C4-2B (cell line): ENCODE data around the gene WASHC4.

Experiments used
- CTCF ChIP-seq: fragments of 450-650 bp; conservative IDR thresholded peaks from 2 replicates; pipeline ENCODE4 v1.5.1; 2017; ENCODE audit warnings: mild to moderate bottlenecking
- ZFX ChIP-seq: fragments of 450-650 bp; IDR thresholded peaks from 2 replicates; pipeline ENCODE4 v1.6.1; 2017

DNA sequence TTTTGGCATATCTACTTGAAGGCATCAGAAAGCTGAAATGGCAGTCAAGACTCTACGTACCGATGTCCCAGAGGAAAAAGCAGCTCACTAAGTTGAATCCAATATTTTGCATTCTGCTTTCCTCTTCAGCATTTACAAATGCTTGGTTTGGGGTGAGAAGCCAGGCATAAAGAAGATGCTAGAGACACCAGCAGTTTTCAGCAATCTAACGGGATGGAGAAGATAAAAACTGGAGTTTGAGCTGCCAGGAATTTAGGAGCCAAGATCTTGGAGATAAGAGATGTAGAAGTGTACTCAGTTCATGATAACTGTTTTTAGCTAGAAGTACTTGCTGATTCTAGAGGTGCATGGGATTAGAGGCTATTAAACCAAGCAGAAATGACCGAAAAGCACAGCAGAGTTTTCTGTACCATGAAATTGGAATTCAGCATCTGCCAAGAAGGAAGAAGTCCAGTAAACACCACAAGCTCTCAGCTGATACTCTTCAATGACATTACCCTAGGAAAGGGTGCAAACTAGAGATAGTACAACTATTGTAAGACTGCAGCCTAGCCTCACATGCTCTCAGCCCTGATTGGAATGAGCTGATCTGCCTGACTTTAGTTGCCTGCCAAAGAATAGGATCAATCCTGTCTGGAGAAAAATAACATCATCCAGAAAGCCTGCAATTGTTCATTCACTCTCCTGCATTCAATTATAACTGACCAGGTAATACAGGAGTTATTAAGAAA, 15.9 kb upstream of the WASHC4 start:
- TF ChIP-seq CTCF (no peak), ZFX (no peak)
